Measurements from ENCODE around the gene RNF111. TPM values are rescaled to one million over a fixed set of nuclear protein-coding genes. Genes with fewer than 3 reads are reported as not detected.

RNF111 gene
- total RNA-seq, 2 donors from 2014 or later: 21.8 to 31.4 TPM

GRCh38 chr15:58977887-58978286 lies 9.6 kb upstream of the RNF111 start:
- Histone ChIP-seq H3K4me3 (no peak overlapping the region), H3K36me3 (no peaks in the 10 kb centered on the region), H3K4me1 (peaks cover 4% of the 10 kb centered on the region), H3K9me3 (no peaks in the 10 kb centered on the region), H3K27ac (no peak overlapping the region), H3K9ac (ENCODE audit: low read depth in 2 of 2, low read length in 2 of 2) (no peak overlapping the region), H3K27me3 (no peaks in the 10 kb centered on the region)
- TF ChIP-seq CTCF (IDR thresholded peaks at IDR 0.05): no peak
- intact Hi-C loops (cut with DNase I): no loop called here
- DNase-seq: no peak

GRCh38 chr15:58980351-58980939 lies 7.0 kb upstream of the RNF111 start:
- intact Hi-C loops (cut with DNase I): loop anchor here (5.0 kb wide), 1 partner anchor 517 kb away; no protein-coding TSS in a partner anchor
- TF ChIP-seq CTCF (IDR thresholded peaks at IDR 0.05): peak; percentile 29
- Histone ChIP-seq H3K9me3 (no peaks in the 10 kb centered on the region), H3K4me1 (peaks cover 4% of the 10 kb centered on the region), H3K27ac (no peak overlapping the region), H3K9ac (ENCODE audit: low read depth in 2 of 2, low read length in 2 of 2) (no peak overlapping the region), H3K4me3 (no peak overlapping the region), H3K36me3 (no peaks in the 10 kb centered on the region), H3K27me3 (no peaks in the 10 kb centered on the region)
- no peak for DNase-seq

- intact Hi-C loops (cut with DNase I): loop anchor here (5.0 kb wide), 1 partner anchor 515 kb away; no protein-coding TSS in a partner anchor
Measured at GRCh38 chr15:58981808-58982475, 5.5 kb upstream of the RNF111 start.

GRCh38 chr15:58983261-58983660 lies 4.2 kb upstream of the RNF111 start:
- no peak overlapping the region for H3K27ac ChIP-seq
- no peak overlapping the region for H3K9ac ChIP-seq (ENCODE audit: low read depth in 2 of 2, low read length in 2 of 2)
- intact Hi-C loops (cut with DNase I): loop anchor here (5.0 kb wide), 1 partner anchor 514 kb away; no protein-coding TSS in a partner anchor
- H3K4me3 ChIP-seq: no peak overlapping the region
- H3K27me3 ChIP-seq: no peaks in the 10 kb centered on the region
- no peak for DNase-seq
- no peak for TF ChIP-seq CTCF (IDR thresholded peaks at IDR 0.05)
- H3K36me3 ChIP-seq: no peaks in the 10 kb centered on the region
- peaks cover 4% of the 10 kb centered on the region for H3K4me1 ChIP-seq
- no peaks in the 10 kb centered on the region for H3K9me3 ChIP-seq

More at GRCh38 chr15:58981808-58982475, 5.5 kb upstream of the RNF111 start:
- peaks cover 4% of the 10 kb centered on the region for H3K4me1 ChIP-seq
- H3K27me3 ChIP-seq: no peaks in the 10 kb centered on the region
- no peak overlapping the region for H3K27ac ChIP-seq
- H3K9ac ChIP-seq (ENCODE audit: low read depth in 2 of 2, low read length in 2 of 2): no peak overlapping the region
- no peak for DNase-seq
- H3K36me3 ChIP-seq: no peaks in the 10 kb centered on the region
- H3K4me3 ChIP-seq: no peak overlapping the region
- H3K9me3 ChIP-seq: no peaks in the 10 kb centered on the region
- TF ChIP-seq CTCF (IDR thresholded peaks at IDR 0.05): no peak

- no peaks in the 10 kb centered on the region for H3K9me3 ChIP-seq
- intact Hi-C loops (cut with DNase I): no loop called here
- TF ChIP-seq CTCF (IDR thresholded peaks at IDR 0.05): no peak
- H3K27me3 ChIP-seq: no peaks in the 10 kb centered on the region
- H3K9ac ChIP-seq (ENCODE audit: low read depth in 2 of 2, low read length in 2 of 2): no peak overlapping the region
- peaks cover 4% of the 10 kb centered on the region for H3K4me1 ChIP-seq
- no peak overlapping the region for H3K4me3 ChIP-seq
- no peak overlapping the region for H3K27ac ChIP-seq
- no peak for DNase-seq
- no peaks in the 10 kb centered on the region for H3K36me3 ChIP-seq
Measured at GRCh38 chr15:58985443-58985842, 2.0 kb upstream of the RNF111 start.
